ENCODE measurements around the gene MYO16. TPM values are rescaled to one million over a fixed set of nuclear protein-coding genes. Genes with fewer than 3 reads are reported as not detected.

Gene MYO16
- total RNA-seq, 1 donor, result not detected

DNA sequence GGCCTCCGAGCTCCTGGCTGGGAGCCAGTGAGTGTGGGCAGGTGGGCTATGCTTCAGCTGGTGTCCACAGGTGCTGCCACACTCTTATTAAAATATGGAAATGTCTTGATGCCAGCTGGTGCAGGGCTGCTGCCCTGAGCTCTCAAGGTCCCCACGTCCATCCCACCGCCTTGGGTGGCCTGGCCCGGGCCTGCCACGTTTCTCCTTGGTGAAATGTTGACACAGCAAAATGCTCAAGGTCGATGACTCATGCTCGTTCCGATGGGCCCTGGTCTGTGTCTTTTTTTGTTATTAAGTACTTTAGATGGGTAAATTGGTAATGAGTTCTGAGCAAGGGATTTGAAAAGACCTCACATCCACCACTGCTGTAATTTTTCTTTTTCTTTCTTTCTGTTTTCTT, 524.7 kb downstream of the MYO16 start:
- H3K4me2 ChIP-seq (ENCODE audit: insufficient read depth, low read length), result peak overlapping the region; percentile 75
- H3K27ac ChIP-seq (ENCODE audit: low read depth, low read length), result peak overlapping the region; percentile 97
- no peaks in the 10 kb centered on the region for H3K79me2 ChIP-seq (ENCODE audit: insufficient read depth, low read length)
- DNase-seq (ENCODE audit: insufficient read length, low spot score, missing footprints), result no peak
- H4K20me1 ChIP-seq (ENCODE audit: insufficient read depth, low read length), result no peaks in the 10 kb centered on the region
- H3K27me3 ChIP-seq (ENCODE audit: insufficient read depth, low read length), result no peaks in the 10 kb centered on the region
- no peak overlapping the region for H3K4me3 ChIP-seq (ENCODE audit: insufficient read depth, low read length)
- no peaks in the 10 kb centered on the region for H3K36me3 ChIP-seq (ENCODE audit: insufficient read depth, low read length)
- peaks cover 28% of the 10 kb centered on the region for H3K4me1 ChIP-seq (ENCODE audit: insufficient read depth, low read length)
- no peaks in the 10 kb centered on the region for H3K9me3 ChIP-seq (ENCODE audit: low read depth, low read length)
- TF ChIP-seq, protein P1, sequence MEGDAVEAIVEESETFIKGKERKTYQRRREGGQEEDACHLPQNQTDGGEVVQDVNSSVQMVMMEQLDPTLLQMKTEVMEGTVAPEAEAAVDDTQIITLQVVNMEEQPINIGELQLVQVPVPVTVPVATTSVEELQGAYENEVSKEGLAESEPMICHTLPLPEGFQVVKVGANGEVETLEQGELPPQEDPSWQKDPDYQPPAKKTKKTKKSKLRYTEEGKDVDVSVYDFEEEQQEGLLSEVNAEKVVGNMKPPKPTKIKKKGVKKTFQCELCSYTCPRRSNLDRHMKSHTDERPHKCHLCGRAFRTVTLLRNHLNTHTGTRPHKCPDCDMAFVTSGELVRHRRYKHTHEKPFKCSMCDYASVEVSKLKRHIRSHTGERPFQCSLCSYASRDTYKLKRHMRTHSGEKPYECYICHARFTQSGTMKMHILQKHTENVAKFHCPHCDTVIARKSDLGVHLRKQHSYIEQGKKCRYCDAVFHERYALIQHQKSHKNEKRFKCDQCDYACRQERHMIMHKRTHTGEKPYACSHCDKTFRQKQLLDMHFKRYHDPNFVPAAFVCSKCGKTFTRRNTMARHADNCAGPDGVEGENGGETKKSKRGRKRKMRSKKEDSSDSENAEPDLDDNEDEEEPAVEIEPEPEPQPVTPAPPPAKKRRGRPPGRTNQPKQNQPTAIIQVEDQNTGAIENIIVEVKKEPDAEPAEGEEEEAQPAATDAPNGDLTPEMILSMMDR (IDR thresholded peaks at IDR 0.05; ENCODE audit: extremely low read depth, low read depth, low read length), result no peak
- no peak overlapping the region for H2AFZ ChIP-seq (ENCODE audit: low read length)

DNA sequence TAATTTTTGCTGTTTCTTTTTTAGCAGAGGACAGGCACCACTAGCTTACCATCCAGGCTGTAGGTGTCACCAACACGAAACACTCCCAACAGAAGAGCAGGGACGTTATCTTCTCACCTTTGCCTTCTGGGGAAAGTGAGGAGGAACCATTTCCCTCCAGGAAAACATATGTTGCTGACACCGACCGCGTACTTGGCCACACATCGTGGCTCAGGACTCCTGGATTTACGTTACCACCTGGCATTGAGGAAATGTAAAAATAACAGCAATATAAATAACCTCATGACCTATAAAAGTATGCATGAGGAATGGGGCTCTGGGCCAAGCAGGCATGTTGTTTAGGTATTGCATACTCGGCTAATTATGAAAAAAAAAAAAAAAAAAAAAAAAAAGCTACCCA, 525.1 kb downstream of the MYO16 start:
- TF ChIP-seq, protein P1 (IDR thresholded peaks at IDR 0.05; ENCODE audit: extremely low read depth, low read depth, low read length), result no peak
- no peak overlapping the region for H3K4me3 ChIP-seq (ENCODE audit: insufficient read depth, low read length)
- H3K27ac ChIP-seq (ENCODE audit: low read depth, low read length), result peak overlapping the region; percentile 97
- no peaks in the 10 kb centered on the region for H3K27me3 ChIP-seq (ENCODE audit: insufficient read depth, low read length)
- no peaks in the 10 kb centered on the region for H3K79me2 ChIP-seq (ENCODE audit: insufficient read depth, low read length)
- peak overlapping the region; percentile 75 for H3K4me2 ChIP-seq (ENCODE audit: insufficient read depth, low read length)
- H3K9me3 ChIP-seq (ENCODE audit: low read depth, low read length), result no peaks in the 10 kb centered on the region
- no peaks in the 10 kb centered on the region for H3K36me3 ChIP-seq (ENCODE audit: insufficient read depth, low read length)
- DNase-seq (ENCODE audit: insufficient read length, low spot score, missing footprints), result no peak
- no peaks in the 10 kb centered on the region for H4K20me1 ChIP-seq (ENCODE audit: insufficient read depth, low read length)
- H2AFZ ChIP-seq (ENCODE audit: low read length), result no peak overlapping the region
- peaks cover 28% of the 10 kb centered on the region for H3K4me1 ChIP-seq (ENCODE audit: insufficient read depth, low read length)

DNA sequence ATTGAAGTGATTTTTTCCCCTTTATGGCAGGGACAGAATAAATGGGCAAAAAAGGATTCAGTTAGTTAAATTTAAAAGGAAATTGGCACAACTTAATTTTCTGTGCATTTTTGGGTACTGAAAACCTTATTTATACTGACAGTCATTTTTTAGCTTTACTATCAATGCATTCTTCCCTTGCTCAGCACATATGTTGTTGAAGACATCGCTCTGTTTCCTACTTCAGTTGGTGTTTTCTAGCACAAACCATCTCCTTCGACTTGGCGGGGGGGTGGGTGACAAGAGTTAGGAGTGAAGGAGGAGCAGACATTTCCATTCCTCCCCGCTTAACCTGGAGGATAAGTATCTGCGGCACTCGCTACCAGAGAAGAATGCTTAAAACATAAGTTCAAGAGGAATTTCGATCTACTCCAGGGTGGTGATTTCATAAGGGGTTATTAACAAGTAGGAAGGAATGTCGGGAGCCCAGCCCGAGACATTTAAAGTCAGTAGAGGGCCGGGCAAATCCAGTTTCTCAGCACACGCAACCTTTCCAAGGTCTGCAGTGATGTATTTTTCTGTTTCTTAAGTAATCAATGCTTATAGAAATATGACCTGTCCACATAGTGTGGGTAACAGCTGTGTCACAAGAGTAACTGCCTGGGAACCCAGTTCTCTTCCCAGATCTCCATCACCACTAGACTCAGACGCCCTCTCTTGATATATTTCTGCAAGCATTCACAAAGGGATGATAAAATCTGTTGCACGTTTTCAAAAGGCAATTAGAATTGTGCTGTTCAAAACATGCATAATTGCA, 525.8 kb downstream of the MYO16 start:
- Histone ChIP-seq H3K4me1 (ENCODE audit: insufficient read depth, low read length) (peaks cover 28% of the 10 kb centered on the region), H3K4me3 (ENCODE audit: insufficient read depth, low read length) (peak overlapping the region; percentile 40), H3K79me2 (ENCODE audit: insufficient read depth, low read length) (no peaks in the 10 kb centered on the region), H4K20me1 (ENCODE audit: insufficient read depth, low read length) (no peaks in the 10 kb centered on the region), H3K27me3 (ENCODE audit: insufficient read depth, low read length) (no peaks in the 10 kb centered on the region), H3K9me3 (ENCODE audit: low read depth, low read length) (no peaks in the 10 kb centered on the region), H2AFZ (ENCODE audit: low read length) (peak overlapping the region; percentile 17), H3K36me3 (ENCODE audit: insufficient read depth, low read length) (no peaks in the 10 kb centered on the region), H3K27ac (ENCODE audit: low read depth, low read length) (peak overlapping the region; percentile 97), H3K4me2 (ENCODE audit: insufficient read depth, low read length) (peak overlapping the region; percentile 75)
- TF ChIP-seq, protein P1 (IDR thresholded peaks at IDR 0.05; ENCODE audit: extremely low read depth, low read depth, low read length), result peak; percentile 8
- DNase-seq (ENCODE audit: insufficient read length, low spot score, missing footprints), result no peak

DNA sequence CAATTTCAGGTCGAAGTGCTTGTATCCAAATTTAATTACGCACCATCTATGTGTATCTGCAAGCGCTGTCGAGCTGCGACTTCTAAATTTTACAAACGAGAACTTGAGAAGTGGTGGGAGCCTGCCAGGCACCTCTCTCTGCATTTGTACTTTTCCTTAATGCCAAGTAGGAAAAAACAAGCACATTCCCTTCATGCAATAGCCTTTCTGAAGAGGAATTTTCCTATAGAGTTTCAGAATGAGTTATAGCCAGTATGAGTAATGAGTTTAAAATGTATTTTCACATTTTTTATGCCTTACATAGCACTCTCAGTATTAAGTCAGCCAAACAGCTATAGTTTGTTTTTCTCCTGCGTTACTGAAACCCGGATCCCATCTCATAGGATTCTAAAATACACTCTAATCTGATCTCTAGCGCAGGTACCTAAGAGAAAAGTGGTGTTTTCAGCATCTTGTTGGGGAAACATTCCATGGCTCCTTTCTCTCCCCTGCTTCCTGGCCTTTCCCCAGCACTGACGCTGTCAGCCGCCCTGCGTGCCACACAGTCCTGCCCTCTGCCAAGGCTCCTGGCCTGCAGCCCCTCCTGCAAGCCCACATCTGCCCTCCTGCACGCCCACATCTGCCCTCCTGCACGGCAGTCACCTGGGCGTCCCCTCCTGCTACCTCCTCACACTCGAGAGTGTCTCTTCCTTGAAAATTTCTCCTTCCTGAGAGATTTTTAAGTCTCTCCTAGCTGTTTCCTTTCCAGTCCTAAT, 526.9 kb downstream of the MYO16 start:
- Histone ChIP-seq H2AFZ (ENCODE audit: low read length) (peak overlapping the region; percentile 66), H3K27ac (ENCODE audit: low read depth, low read length) (peak overlapping the region; percentile 97), H3K9me3 (ENCODE audit: low read depth, low read length) (no peaks in the 10 kb centered on the region), H4K20me1 (ENCODE audit: insufficient read depth, low read length) (no peaks in the 10 kb centered on the region), H3K4me1 (ENCODE audit: insufficient read depth, low read length) (peaks cover 28% of the 10 kb centered on the region), H3K4me2 (ENCODE audit: insufficient read depth, low read length) (peak overlapping the region; percentile 75), H3K79me2 (ENCODE audit: insufficient read depth, low read length) (no peaks in the 10 kb centered on the region), H3K36me3 (ENCODE audit: insufficient read depth, low read length) (no peaks in the 10 kb centered on the region), H3K4me3 (ENCODE audit: insufficient read depth, low read length) (peak overlapping the region; percentile 42), H3K27me3 (ENCODE audit: insufficient read depth, low read length) (no peaks in the 10 kb centered on the region)
- TF ChIP-seq, protein P1 (IDR thresholded peaks at IDR 0.05; ENCODE audit: extremely low read depth, low read depth, low read length), result no peak
- peak; percentile 84 for DNase-seq (ENCODE audit: insufficient read length, low spot score, missing footprints)

Measured in osteoblast (primary cell).